LHCN-M2 (cell line): ENCODE results near the gene EDEM2. TPM values are rescaled to one million over a fixed set of nuclear protein-coding genes. Genes with fewer than 3 reads are reported as not detected.
"Not testable (repeated sequence)": the region's sequence is repeated elsewhere in the genome, so short reads cannot be mapped to it uniquely, and the experiment has no call there.

Source experiments
- DNase-seq: peaks from one replicate; pipeline ENCODE4 v3.0.0-alpha.2; 2012; ENCODE audit warnings: low read depth
- total RNA-seq: library from RNA; depleted of rRNA; stranded (reverse); fragments of >200 nt; gene quantifications from 2 replicates; pipeline ENCODE4 v1.2.3, GENCODE V29; 2014; rRNA removed

The EDEM2 gene
- total RNA-seq, 1 experiment from 2014 or later: 34.7 TPM

GRCh38 chr20:35087791-35088190, 59.3 kb downstream of the EDEM2 start:
- peak; percentile 10 for DNase-seq

- DNase-seq: no peak
Measured at GRCh38 chr20:35087355-35087754, 59.8 kb downstream of the EDEM2 start.

- DNase-seq: no peak
Measured at GRCh38 chr20:35085477-35086225, 61.5 kb downstream of the EDEM2 start.

GRCh38 chr20:35084998-35085397, 62.1 kb downstream of the EDEM2 start:
- DNase-seq: no peak

- DNase-seq: not testable (repeated sequence)
Measured at GRCh38 chr20:35080348-35080642, 66.8 kb downstream of the EDEM2 start.

- no peak for DNase-seq
Measured at GRCh38 chr20:35079472-35080347, 67.4 kb downstream of the EDEM2 start.

GRCh38 chr20:35077872-35078271, 69.3 kb downstream of the EDEM2 start:
- no peak for DNase-seq

- DNase-seq: no peak
Measured at GRCh38 chr20:35077341-35077740, 69.8 kb downstream of the EDEM2 start.

- not testable (repeated sequence) for DNase-seq
Measured at GRCh38 chr20:35071436-35072153, 75.5 kb downstream of the EDEM2 start.

GRCh38 chr20:35066194-35066593, 80.9 kb downstream of the EDEM2 start:
- no peak for DNase-seq

Other genes starting within 250 kb of the EDEM2 start
- gene GSS, start 191.5 kb downstream of the EDEM2 start, total RNA-seq: 108 and 112 TPM in 2 replicates
- 0.06 TPM in 1 of 2 replicates, not detected in the other for gene MYH7B, start 191.5 kb downstream of the EDEM2 start, total RNA-seq
- 57.1 and 64.8 TPM in 2 replicates for gene TRPC4AP, start 54.5 kb downstream of the EDEM2 start, total RNA-seq
- gene PROCR, start 24.7 kb upstream of the EDEM2 start, total RNA-seq: 44.4 and 44.5 TPM in 2 replicates
- 0.26 and 0.69 TPM in 2 replicates for gene MMP24, start 79.4 kb upstream of the EDEM2 start, total RNA-seq
- 28.1 and 33.6 TPM in 2 replicates for gene MMP24OS, start 130.8 kb upstream of the EDEM2 start, total RNA-seq
- gene EIF6, start 137.4 kb upstream of the EDEM2 start, total RNA-seq: 265 and 277 TPM in 2 replicates
- not detected in 2 replicates for gene FAM83C, start 145.1 kb upstream of the EDEM2 start, total RNA-seq